GM18520 (cell line): ENCODE results near the gene IFNAR1.

Source experiments
- ATAC-seq: cut with Tn5 transposase; IDR thresholded peaks from one replicate; pipeline ENCODE4 v1.9.1; 2021; ENCODE audit not compliant: unreplicated experiment

IFNAR1 gene

DNA sequence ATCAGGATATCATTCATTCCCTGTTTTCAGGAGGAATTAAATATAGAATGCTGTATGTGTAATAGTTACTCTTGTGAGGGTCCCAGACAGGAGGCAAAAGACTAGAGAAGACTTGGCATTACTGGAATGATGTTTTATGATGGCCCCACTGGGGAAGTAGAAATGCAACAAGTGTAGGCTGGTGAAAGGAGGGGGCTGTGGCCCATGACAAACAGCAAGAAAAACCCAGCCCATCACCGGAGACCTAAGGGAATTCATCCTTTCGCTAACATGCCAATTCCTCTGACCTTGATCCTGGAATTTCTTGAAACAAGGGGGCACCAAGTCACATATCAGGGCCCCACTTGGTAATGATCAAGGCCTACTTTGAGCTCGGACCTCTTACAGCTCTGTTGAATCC lies 72.9 kb downstream of the IFNAR1 start:
- ATAC-seq = no peak

DNA sequence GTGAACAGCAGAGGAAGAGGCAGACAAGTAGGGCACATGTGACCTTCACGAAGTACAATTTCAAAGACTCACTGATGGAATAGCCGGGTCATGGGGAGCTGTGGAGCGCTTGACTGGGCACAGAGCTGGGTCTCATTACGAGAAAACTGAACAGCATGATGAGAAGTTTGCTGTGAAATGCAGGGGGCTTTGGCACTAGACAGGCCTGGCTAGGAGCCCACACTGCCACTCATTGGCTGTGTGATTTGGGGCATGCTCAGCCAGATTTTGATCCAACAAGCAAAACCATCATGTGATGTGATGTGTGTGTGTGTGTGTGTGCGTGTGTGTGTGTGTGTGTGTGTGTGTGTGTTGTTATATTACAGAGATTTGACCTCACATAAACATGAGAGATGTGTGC lies 73.6 kb downstream of the IFNAR1 start:
- ATAC-seq = no peak

DNA sequence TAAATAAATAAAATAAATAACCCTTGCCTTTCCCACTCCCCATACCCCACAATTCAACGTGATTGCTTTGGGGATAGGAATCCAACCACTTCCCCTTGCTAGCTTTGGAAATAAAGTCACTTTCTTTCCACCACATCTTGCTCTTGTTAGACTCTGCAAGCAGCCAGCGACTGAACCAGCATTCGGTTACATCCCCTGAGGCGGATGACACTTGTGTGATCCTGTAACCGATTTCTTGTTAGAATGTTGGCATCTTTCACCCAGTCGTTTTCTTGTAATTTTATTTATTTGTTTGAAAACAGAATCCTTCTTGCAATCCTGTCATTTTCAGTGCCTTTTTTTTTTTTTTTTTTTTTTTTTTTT lies 76.8 kb downstream of the IFNAR1 start:
- no peak for ATAC-seq

GRCh38 chr21:33402001-33402979 lies 77.5 kb downstream of the IFNAR1 start:
- ATAC-seq = no peak

GRCh38 chr21:33403128-33403785 lies 78.5 kb downstream of the IFNAR1 start, which contains the start of gene IFNGR2:
Gene IFNGR2, plus strand, starts transcription at chr21:33403413. Its CDS starts 131 bp downstream, at chr21:33403544.
- ATAC-seq = no peak

DNA sequence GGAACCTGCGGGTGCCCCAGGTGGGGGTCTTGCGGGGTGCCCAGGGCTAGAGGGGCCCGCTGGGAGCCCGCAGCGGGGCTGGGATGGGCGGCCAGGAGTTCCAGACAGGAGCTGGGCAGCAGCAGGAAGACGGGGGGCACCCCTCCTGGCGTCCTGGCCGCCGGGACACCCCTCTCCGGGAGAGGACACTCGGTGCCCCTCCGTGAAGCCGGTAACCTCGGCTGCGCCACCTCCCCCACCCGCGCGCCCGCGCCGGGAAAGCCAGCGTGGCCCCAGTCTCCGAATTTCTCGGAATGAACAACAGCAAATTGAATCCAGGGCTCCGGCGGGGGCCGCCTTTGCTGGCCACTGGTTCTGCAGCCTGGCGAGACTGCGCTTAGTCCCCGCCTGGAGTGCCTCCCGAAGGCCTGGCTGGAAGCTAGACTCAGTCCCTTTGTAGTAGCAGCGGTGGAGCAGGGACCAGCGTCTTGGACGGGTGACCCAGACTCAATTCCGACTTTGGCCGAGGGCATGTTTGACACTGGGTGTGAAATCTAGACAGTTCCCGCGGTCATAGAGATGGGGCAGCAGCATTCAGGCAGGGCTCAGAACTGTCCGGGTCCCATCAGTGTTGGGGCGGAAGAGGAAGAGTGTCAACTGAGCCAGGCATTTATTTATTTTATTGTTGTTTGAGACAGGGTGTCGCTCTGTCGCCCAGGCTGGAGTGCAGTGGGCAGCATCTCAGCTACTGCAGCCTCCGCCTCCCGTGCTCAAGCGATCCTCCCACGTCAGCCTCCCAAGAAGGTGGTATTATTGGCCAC lies 79.2 kb downstream of the IFNAR1 start:
- ATAC-seq = no peak

- no peak for ATAC-seq
These were observed 81.7 kb downstream of the IFNAR1 start for GRCh38 chr21:33406493-33406892.
